HCT116 (cell line): ENCODE results near the gene SYNGR3.

Experiments used
- CTCF ChIP-seq, 3 experiments: fragments of 200-600 bp in 1 of 3; sonication (generic) in 1 of 3; IDR thresholded peaks in 2 of 3; conservative IDR thresholded peaks in 1 of 3; 2 replicates each; pipeline ENCODE4 v1.5.1; 2012 to 2017; ENCODE audit warnings: low read depth in 2 of 3, low read length in 2 of 3, antibody characterized with exemption in 1 of 3, borderline replicate concordance in 1 of 3, control low read depth in 1 of 3, mild to moderate bottlenecking in 1 of 3, mixed read lengths in 1 of 3, mixed run types in 1 of 3, moderate library complexity in 1 of 3; ENCODE audit not compliant: insufficient read depth in 1 of 3
- TF ChIP-seq, protein P1 (sequence below): IDR thresholded peaks from 2 replicates; pipeline ENCODE4 v1.6.1; 2012; ENCODE audit warnings: low read depth

DNA sequence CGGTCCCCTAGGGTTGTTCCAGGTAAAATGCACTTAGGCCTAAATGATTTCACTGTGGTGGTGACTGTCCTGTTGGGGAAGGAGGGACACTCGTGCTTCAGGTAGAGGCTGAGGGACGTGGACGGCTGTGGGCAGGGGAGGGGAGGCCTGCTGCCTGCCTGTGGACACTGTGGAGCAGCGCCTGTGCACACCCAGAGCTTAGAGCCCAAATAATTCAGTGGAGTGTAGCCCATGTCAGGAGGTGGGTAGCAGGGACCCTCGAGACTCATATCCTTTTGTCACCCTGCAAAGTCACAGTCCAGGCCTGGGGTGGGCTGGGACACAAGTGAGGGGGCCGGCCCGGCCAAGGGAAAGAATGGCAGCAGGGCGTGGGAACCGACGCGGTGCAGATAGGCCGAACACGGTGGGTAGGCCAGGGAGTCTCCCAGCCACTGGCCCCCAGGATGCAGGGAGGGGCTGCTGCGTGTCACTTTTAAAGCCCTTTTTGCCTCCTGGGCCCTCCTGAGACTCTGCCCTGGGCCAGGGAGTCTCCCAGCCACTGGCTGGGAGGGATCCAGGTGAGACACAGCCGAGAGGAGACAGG lies 36.2 kb downstream of the SYNGR3 start:
- no peak for TF ChIP-seq CTCF (IDR thresholded peaks at IDR 0.05 in 2 of 3, conservative IDR thresholded peaks at IDR 0.05 in 1 of 3; ENCODE audit: borderline replicate concordance in 1 of 3, insufficient read depth in 1 of 3, low read depth in 2 of 3, low read length in 2 of 3)
- TF ChIP-seq, protein P1, sequence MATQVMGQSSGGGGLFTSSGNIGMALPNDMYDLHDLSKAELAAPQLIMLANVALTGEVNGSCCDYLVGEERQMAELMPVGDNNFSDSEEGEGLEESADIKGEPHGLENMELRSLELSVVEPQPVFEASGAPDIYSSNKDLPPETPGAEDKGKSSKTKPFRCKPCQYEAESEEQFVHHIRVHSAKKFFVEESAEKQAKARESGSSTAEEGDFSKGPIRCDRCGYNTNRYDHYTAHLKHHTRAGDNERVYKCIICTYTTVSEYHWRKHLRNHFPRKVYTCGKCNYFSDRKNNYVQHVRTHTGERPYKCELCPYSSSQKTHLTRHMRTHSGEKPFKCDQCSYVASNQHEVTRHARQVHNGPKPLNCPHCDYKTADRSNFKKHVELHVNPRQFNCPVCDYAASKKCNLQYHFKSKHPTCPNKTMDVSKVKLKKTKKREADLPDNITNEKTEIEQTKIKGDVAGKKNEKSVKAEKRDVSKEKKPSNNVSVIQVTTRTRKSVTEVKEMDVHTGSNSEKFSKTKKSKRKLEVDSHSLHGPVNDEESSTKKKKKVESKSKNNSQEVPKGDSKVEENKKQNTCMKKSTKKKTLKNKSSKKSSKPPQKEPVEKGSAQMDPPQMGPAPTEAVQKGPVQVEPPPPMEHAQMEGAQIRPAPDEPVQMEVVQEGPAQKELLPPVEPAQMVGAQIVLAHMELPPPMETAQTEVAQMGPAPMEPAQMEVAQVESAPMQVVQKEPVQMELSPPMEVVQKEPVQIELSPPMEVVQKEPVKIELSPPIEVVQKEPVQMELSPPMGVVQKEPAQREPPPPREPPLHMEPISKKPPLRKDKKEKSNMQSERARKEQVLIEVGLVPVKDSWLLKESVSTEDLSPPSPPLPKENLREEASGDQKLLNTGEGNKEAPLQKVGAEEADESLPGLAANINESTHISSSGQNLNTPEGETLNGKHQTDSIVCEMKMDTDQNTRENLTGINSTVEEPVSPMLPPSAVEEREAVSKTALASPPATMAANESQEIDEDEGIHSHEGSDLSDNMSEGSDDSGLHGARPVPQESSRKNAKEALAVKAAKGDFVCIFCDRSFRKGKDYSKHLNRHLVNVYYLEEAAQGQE = no peak
